ENCODE data around the gene KRTAP12-1.
"Not testable (repeated sequence)": the region's sequence is repeated elsewhere in the genome, so short reads cannot be mapped to it uniquely, and the experiment has no call there.

Gene KRTAP12-1

GRCh38 chr21:44638506-44639330 is 43.2 kb downstream of the KRTAP12-1 start:
- not testable (repeated sequence) for DNase-seq

- not testable (repeated sequence) for DNase-seq
These were observed 44.1 kb downstream of the KRTAP12-1 start for GRCh38 chr21:44637851-44638348.

DNA sequence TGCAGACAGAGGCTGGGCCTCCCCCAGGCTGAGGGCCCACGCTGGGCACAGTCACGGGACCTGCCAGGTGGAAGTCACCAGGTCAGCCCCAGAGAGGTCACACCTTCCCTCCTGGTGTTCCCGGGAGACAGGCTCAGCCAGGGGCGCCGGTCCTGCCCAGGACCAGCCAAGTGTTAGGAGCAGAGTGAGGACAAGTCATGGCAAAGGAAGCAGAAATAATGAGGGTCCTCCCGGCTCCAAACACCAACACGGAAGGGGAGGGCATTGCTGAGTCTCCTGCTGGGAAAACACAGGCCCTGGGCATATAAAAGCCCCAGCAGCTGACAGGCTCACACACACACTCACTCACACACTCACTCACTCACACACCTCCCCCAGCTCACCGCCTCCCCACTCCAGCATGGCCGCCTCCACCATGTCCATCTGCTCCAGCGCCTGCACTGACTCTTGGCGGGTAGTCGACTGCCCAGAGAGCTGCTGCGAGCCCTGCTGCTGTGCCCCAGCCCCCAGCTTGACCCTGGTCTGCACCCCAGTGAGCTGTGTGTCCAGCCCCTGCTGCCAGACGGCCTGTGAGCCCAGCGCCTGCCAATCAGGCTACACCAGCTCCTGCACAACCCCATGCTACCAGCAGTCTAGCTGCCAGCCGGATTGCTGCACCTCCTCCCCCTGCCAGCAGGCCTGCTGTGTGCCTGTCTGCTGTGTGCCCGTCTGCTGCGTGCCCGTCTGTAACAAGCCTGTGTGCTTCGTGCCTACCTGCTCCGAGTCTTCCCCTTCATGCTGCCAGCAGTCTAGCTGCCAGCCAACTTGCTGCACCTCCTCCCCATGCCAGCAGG is 44.7 kb downstream of the KRTAP12-1 start, which contains the start of gene KRTAP10-10:
TSS of gene KRTAP10-10 (plus strand) at position 339 of the 833 bp plus-strand sequence. CDS start at position 401, 62 bp downstream.
- DNase-seq = peak; percentile 8 to 64

- no peak for DNase-seq
These were observed 45.5 kb downstream of the KRTAP12-1 start for GRCh38 chr21:44636209-44637017.

GRCh38 chr21:44632067-44632466 is 49.9 kb downstream of the KRTAP12-1 start:
- no peak for DNase-seq
